Stimulated activated CD8-positive, alpha-beta memory T cell treated with anti-CD3 and anti-CD28 coated beads, Interleukin-12 subunit alpha, Interleukin-12 subunit beta, amount 100 ng/mL, for 24 hours (primary cell): Measurements from ENCODE around the gene NEXMIF.
"Not testable (repeated sequence)": the region's sequence is repeated elsewhere in the genome, so short reads cannot be mapped to it uniquely, and the experiment has no call there.

ENCODE experiments used
- DNase-seq: peaks from one replicate; pipeline ENCODE4 v3.0.0-alpha.2; 2020; ENCODE audit errors: extremely low read depth

The NEXMIF gene

GRCh38 chrX:74797338-74797887 lies 127.8 kb downstream of the NEXMIF start:
- no peak for DNase-seq

GRCh38 chrX:74788545-74789086 lies 136.6 kb downstream of the NEXMIF start:
- no peak for DNase-seq

GRCh38 chrX:74784629-74785028 lies 140.6 kb downstream of the NEXMIF start:
- DNase-seq: no peak

GRCh38 chrX:74781507-74782034 lies 143.7 kb downstream of the NEXMIF start:
- DNase-seq: no peak

- DNase-seq: no peak
Observed at GRCh38 chrX:74779175-74779574, 146.1 kb downstream of the NEXMIF start.

GRCh38 chrX:74774988-74775387 lies 150.3 kb downstream of the NEXMIF start:
- no peak for DNase-seq

GRCh38 chrX:74736450-74736849 lies 188.8 kb downstream of the NEXMIF start:
- DNase-seq: no peak

- no peak for DNase-seq
Observed at GRCh38 chrX:74705269-74705668, 220.0 kb downstream of the NEXMIF start.

- not testable (repeated sequence) for DNase-seq
Observed at GRCh38 chrX:74701343-74701742, 223.9 kb downstream of the NEXMIF start.

- no peak for DNase-seq
Observed at GRCh38 chrX:74684466-74684865, 240.8 kb downstream of the NEXMIF start.
